Aorta (tissue), 5 donors: ENCODE results near the gene ZNRF3. TPM values are rescaled to one million over a fixed set of nuclear protein-coding genes. Genes with fewer than 3 reads are reported as not detected.
"Not testable (repeated sequence)": the region's sequence is repeated elsewhere in the genome, so short reads cannot be mapped to it uniquely, and the experiment has no call there.

ENCODE experiments used
- ATAC-seq: fragments of 200-7000 bp; cut with Tn5 transposase; one replicate; pipeline ENCODE4 v1.9.1; 2022; ENCODE audit warnings: moderate library complexity; ENCODE audit not compliant: low FRiP score
- DNase-seq, 2 donors: peaks; one replicate each; pipeline ENCODE4 v3.0.0-alpha.2; 2020
- H3K27ac ChIP-seq, 2 donors: one replicate each; pipeline ENCODE4 v1.5.1; 2013; ENCODE audit warnings: low read length in 2 of 2, mild to moderate bottlenecking in 2 of 2, moderate library complexity in 2 of 2, control low read depth in 1 of 2, inconsistent platforms in 1 of 2, low read depth in 1 of 2
- H3K27me3 ChIP-seq, 2 donors: one replicate each; pipeline ENCODE4 v1.6.1; 2013; ENCODE audit warnings: control low read depth in 1 of 2, low read length in 1 of 2, mild to moderate bottlenecking in 1 of 2, moderate library complexity in 1 of 2; ENCODE audit not compliant: insufficient read depth in 2 of 2, control insufficient read depth in 1 of 2
- H3K36me3 ChIP-seq, 2 donors: one replicate each; pipeline ENCODE4 v1.6.1; 2013; ENCODE audit warnings: control low read depth in 1 of 2, low read length in 1 of 2, mild to moderate bottlenecking in 1 of 2; ENCODE audit not compliant: insufficient read depth in 2 of 2, control insufficient read depth in 1 of 2
- H3K4me1 ChIP-seq, 2 donors: one replicate each; pipeline ENCODE4 v1.6.1; 2013; ENCODE audit warnings: low read length in 2 of 2, control low read depth in 1 of 2, mild to moderate bottlenecking in 1 of 2, moderate library complexity in 1 of 2; ENCODE audit not compliant: insufficient read depth in 2 of 2, control insufficient read depth in 1 of 2
- H3K4me3 ChIP-seq, 2 donors: one replicate each; pipeline ENCODE4 v1.5.1; 2013; ENCODE audit warnings: low read length in 2 of 2, control low read depth in 1 of 2, mild to moderate bottlenecking in 1 of 2
- H3K9me3 ChIP-seq: one replicate; pipeline ENCODE4 v1.6.1; 2013; ENCODE audit warnings: mild to moderate bottlenecking, low read length; ENCODE audit not compliant: control insufficient read depth
- WGBS, 2 donors: extraction: QIAGEN DNeasy Blood & Tissue Kit; methylation state at CpG; one replicate each; pipeline ENCODE4 v1.1.7; 2013; 5-methylcytosine and 5-hydroxymethylcytosine counted together
- intact Hi-C, 2 donors: fragments of 100-400 bp; cut with DNase I; formaldehyde crosslinking; loops; one replicate each; pipeline versions ENCODE4 v1.14.2 to v1.15.0; 2022
- polyA plus RNA-seq, 2 donors: library from polyadenylated mRNA; stranded (reverse); fragments of 200-250 nt; gene quantifications; one replicate each; pipeline ENCODE4 v1.2.3, GENCODE V29; 2013
- total RNA-seq, 2 donors: library from RNA; stranded (reverse); fragmentation: NEBNext Ultra II Directional; extraction: Animal tissue kit (Norgen Biotek cat#: 25700); gene quantifications; one replicate each; pipeline ENCODE4 v1.2.1, GENCODE V29; 2021
- donor health status: healthy with polysubstance abuse.
- donor health status: Bipolar disorder and iron deficiency.
- donor health status: DM: no; HTN: no; CAD: no.
- donor health status: DM: no; HTN: no; CAD: no.
- donor health status: DM: yes; HTN: yes; CAD: no.

The ZNRF3 gene
- total and polyA plus RNA-seq, 4 donors, result 1.4 to 11.8 (median 5.0) TPM

GRCh38 chr22:29031227-29032011, 148.0 kb downstream of the ZNRF3 start:
- H3K36me3 ChIP-seq, result no peaks in the 10 kb centered on the region
- no peak overlapping the region for H3K4me3 ChIP-seq
- DNase-seq (peak; percentile 83 to 86), ATAC-seq (peak; percentile 92)
- H3K4me1 ChIP-seq, result peaks cover 0 to 4% of the 10 kb centered on the region in 2 donors
- intact Hi-C loops, result loop anchor here (2.0 to 10.0 kb wide), 5 partner anchors 54 to 427 kb away; partner anchors contain the start of gene ZNRF3 (in 2 of the 2)
- 24 to 25% methylated on average over 17 to 18 of the region's 18 CpGs for WGBS, 2 donors
- peak overlapping the region; percentile 89 to 93 for H3K27ac ChIP-seq
- H3K9me3 ChIP-seq, result no peaks in the 10 kb centered on the region
- H3K27me3 ChIP-seq, result no peaks in the 10 kb centered on the region

DNA sequence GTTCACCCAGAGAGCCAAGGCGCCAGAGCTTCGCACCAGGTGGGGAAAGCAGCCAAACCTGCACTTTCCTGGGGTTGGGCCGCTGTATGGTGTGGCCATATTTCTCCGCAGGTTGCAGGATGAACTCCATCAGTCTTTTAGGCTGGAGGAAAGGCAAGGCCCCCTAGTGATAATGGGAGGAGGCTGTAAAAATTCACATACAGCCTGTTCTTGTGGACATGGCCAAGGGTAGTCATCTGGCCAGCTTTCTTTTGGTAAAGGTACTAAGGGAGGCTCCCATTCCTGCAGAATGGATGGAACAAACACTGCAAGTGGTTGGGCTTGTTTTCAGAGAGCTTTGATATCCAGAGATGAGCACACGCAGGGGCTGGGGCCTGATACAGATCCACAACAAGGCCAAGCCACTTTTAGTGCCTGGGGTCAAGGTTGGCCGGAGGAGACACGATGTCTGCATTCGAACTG, 148.7 kb downstream of the ZNRF3 start:
- DNase-seq, result no peak
- H3K27me3 ChIP-seq, result no peaks in the 10 kb centered on the region
- 92 to 93% methylated on average over 8 of the region's 8 CpGs for WGBS, 2 donors
- ATAC-seq, result no peak
- H3K36me3 ChIP-seq, result no peaks in the 10 kb centered on the region
- H3K27ac ChIP-seq, result peak overlapping the region; percentile 89 to 93
- peaks cover 0 to 4% of the 10 kb centered on the region in 2 donors for H3K4me1 ChIP-seq
- H3K9me3 ChIP-seq, result no peaks in the 10 kb centered on the region
- intact Hi-C loops, result loop anchor here (2.0 to 10.0 kb wide), 5 partner anchors 55 to 427 kb away; partner anchors contain the start of gene ZNRF3 (in 2 of the 2)
- H3K4me3 ChIP-seq, result no peak overlapping the region

GRCh38 chr22:29032584-29032983, 149.2 kb downstream of the ZNRF3 start:
- no peaks in the 10 kb centered on the region for H3K36me3 ChIP-seq
- H3K9me3 ChIP-seq, result no peaks in the 10 kb centered on the region
- H3K4me3 ChIP-seq, result no peak overlapping the region
- DNase-seq, result no peak
- H3K27ac ChIP-seq, result peak overlapping the region; percentile 49 to 76
- peak; percentile 48 for ATAC-seq
- peaks cover 0 to 4% of the 10 kb centered on the region in 2 donors for H3K4me1 ChIP-seq
- 11 to 24% methylated on average over 2 of the region's 2 CpGs for WGBS, 2 donors
- H3K27me3 ChIP-seq, result no peaks in the 10 kb centered on the region
- intact Hi-C loops, result loop anchor here (2.0 to 10.0 kb wide), 5 partner anchors 55 to 428 kb away; partner anchors contain the start of gene ZNRF3 (in 2 of the 2)

- H3K9me3 ChIP-seq, result no peaks in the 10 kb centered on the region
- WGBS, 2 donors, result 57% methylated on average over 4 of the region's 4 CpGs
- intact Hi-C loops, result loop anchor here (10.0 kb wide), 2 partner anchors 153 to 433 kb away; partner anchors contain the start of gene ZNRF3 (in 1 of the 2)
- H3K27ac ChIP-seq, result no peak overlapping the region
- no peaks in the 10 kb centered on the region for H3K27me3 ChIP-seq
- no peak overlapping the region for H3K4me3 ChIP-seq
- ATAC-seq, result no peak
- DNase-seq, result no peak
- H3K36me3 ChIP-seq, result no peaks in the 10 kb centered on the region
- H3K4me1 ChIP-seq, result peaks cover 0 to 4% of the 10 kb centered on the region in 2 donors
Observed at GRCh38 chr22:29037340-29037932, 154.1 kb downstream of the ZNRF3 start.

DNA sequence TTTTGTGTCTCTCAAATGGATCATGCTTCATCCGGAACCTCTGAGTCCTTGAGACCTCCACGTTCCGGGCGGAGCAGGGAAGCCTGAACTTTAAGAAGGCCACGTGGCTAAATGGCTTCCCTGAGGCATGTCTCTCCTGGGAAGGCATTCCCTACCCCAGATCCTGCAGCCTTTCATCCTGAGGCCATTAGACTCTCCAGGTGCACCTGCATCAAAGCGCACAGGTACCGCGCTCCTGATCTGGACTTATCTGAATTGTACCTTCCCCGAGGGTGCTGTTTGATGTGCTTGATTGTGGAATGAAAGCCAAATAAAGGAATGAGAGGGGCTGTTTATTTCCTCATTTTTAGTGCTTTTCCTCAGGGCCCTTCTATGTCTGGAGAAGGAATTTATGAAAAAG, 155.8 kb downstream of the ZNRF3 start:
- intact Hi-C loops, result loop anchor here (10.0 kb wide), 2 partner anchors 154 to 434 kb away; partner anchors contain the start of gene ZNRF3 (in 1 of the 2)
- WGBS, 2 donors, result 87 to 90% methylated on average over 9 of the region's 9 CpGs
- peaks cover 0 to 4% of the 10 kb centered on the region in 2 donors for H3K4me1 ChIP-seq
- H3K4me3 ChIP-seq, result no peak overlapping the region
- H3K27ac ChIP-seq, result no peak overlapping the region
- no peaks in the 10 kb centered on the region for H3K36me3 ChIP-seq
- no peak for ATAC-seq
- H3K27me3 ChIP-seq, result no peaks in the 10 kb centered on the region
- no peaks in the 10 kb centered on the region for H3K9me3 ChIP-seq
- no peak for DNase-seq

DNA sequence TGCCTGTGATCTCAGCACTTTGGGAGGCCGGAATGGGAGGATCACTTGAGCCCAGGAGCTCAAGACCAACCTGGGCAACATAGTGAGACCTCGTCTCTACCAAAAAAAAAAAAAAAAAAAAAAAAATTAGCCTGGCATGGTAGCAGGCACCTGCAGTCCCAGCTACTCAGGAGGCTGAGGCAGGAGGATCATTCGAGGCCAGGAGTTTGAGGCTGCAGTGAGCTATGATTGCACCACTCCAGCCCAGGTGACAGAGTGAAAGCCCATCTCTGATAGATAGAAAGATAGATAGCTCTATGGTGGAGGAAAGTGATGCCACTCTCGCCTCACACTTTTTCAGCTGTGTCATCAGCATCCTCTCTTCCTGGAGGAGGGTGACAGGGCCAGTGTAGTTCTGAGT, 156.3 kb downstream of the ZNRF3 start:
- not testable (repeated sequence) for H3K9me3 ChIP-seq, H3K36me3 ChIP-seq, ATAC-seq, H3K27ac ChIP-seq, H3K4me1 ChIP-seq, H3K27me3 ChIP-seq, H3K4me3 ChIP-seq, DNase-seq
- intact Hi-C loops, result loop anchor here (2.0 to 10.0 kb wide), 3 partner anchors 155 to 435 kb away; partner anchors contain the start of gene ZNRF3 (in 1 of the 2)
- 92 to 95% methylated on average over 4 of the region's 4 CpGs for whole genome bisulfite sequencing, 2 donors

DNA sequence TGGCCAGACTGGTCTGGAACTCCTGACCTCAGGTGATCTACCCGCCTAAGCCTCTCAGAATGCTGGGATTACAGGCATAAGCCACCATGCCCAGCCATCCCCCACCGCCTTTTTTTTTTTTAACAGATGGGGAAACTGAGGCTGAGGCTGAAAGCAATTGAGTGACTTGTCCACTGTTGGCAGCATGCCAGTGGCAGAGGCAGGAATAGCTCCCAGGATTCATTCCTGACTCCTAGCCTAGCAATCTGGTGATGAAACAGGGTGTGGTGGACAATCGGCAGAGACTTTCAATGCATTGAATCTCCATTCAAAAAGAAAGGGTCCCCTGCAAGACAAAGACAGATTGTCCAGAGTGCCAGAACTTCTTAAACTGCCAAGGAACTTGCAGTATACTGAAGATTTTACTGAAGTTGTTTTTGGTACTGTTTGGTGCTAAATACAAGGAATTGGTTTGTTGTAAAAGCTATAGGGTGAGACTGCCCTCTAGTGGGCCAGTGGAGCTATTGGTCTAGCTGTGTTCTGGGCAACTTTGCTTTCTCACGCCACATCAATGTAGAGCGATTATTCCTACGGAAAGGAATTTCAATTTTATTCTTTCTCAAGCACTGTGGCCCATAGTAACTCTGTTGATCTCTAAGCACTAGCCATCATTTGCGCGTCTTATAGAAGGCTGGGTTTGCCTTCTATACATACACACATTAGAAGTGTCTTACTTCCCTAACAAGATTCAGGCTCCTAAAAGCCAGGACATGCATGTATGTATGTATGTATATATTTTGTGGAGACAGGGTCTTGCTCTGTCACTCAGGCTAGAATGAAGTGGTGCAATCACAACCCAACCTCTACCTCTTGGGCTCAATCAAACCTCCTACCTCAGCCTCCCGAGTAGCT, 157.3 kb downstream of the ZNRF3 start:
- peaks cover 0 to 4% of the 10 kb centered on the region in 2 donors for H3K4me1 ChIP-seq
- peak; percentile 90 for ATAC-seq
- 22 to 23% methylated on average over 9 of the region's 9 CpGs for WGBS, 2 donors
- intact Hi-C loops, result loop anchor here (2.0 to 10.0 kb wide), 2 partner anchors 184 to 436 kb away; no protein-coding TSS in a partner anchor
- H3K9me3 ChIP-seq, result no peaks in the 10 kb centered on the region
- no peak overlapping the region for H3K4me3 ChIP-seq
- peak in 1 of 2 donors; percentile 64 for DNase-seq
- H3K36me3 ChIP-seq, result no peaks in the 10 kb centered on the region
- H3K27me3 ChIP-seq, result no peaks in the 10 kb centered on the region
- H3K27ac ChIP-seq, result no peak overlapping the region

DNA sequence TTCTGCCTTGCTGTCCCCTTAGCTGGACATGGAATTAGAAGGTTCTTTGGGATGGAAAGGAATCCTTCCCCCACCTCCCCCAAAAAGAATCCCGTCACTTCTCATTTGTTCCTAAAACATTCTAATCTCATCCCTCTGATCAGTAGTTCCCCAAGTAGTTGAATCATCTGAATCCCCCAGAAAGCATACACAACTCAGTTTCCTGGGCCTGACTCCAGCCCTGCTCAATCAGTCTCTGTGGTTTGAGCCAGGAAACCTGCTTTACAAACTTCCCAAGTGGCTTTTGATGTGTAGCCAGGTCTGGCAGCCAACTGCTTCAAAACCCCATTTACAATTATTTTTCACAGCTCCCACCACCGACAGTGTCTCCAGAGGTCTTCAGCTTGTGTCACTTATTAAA, 158.0 kb downstream of the ZNRF3 start:
- Histone ChIP-seq H3K27me3 (no peaks in the 10 kb centered on the region), H3K36me3 (no peaks in the 10 kb centered on the region), H3K4me3 (no peak overlapping the region), H3K9me3 (no peaks in the 10 kb centered on the region), H3K27ac (no peak overlapping the region), H3K4me1 (peaks cover 0 to 4% of the 10 kb centered on the region in 2 donors)
- DNase-seq (peak in 1 of 2 donors; percentile 57), ATAC-seq (no peak)
- 10 to 13% methylated on average over 2 of the region's 2 CpGs for WGBS, 2 donors
- intact Hi-C loops, result loop anchor here (2.0 to 10.0 kb wide), 2 partner anchors 185 to 437 kb away; no protein-coding TSS in a partner anchor
